GM21423 (cell line): ENCODE measurements around the gene PTPN3.
"Not testable (repeated sequence)": the region's sequence is repeated elsewhere in the genome, so short reads cannot be mapped to it uniquely, and the experiment has no call there.

Source experiments
- ATAC-seq: cut with Tn5 transposase; IDR thresholded peaks from one replicate; pipeline ENCODE4 v1.9.1; 2021; ENCODE audit warnings: mild to moderate bottlenecking, moderate library complexity; ENCODE audit not compliant: unreplicated experiment

The PTPN3 gene

GRCh38 chr9:109401990-109402318 lies 96.2 kb downstream of the PTPN3 start:
- ATAC-seq = no peak

GRCh38 chr9:109401169-109401989 lies 96.7 kb downstream of the PTPN3 start:
- no peak for ATAC-seq

GRCh38 chr9:109399258-109399767 lies 98.8 kb downstream of the PTPN3 start:
- peak; percentile 75 for ATAC-seq

- no peak for ATAC-seq
Observed at GRCh38 chr9:109391176-109391575, 106.9 kb downstream of the PTPN3 start.

GRCh38 chr9:109387856-109388255 lies 110.3 kb downstream of the PTPN3 start:
- ATAC-seq = no peak

- no peak for ATAC-seq
Observed at GRCh38 chr9:109387206-109387605, 110.9 kb downstream of the PTPN3 start.

GRCh38 chr9:109385499-109385898 lies 112.6 kb downstream of the PTPN3 start:
- ATAC-seq = no peak

GRCh38 chr9:109383947-109384346 lies 114.2 kb downstream of the PTPN3 start:
- ATAC-seq = no peak

- no peak for ATAC-seq
Observed at GRCh38 chr9:109383356-109383755, 114.8 kb downstream of the PTPN3 start.

- ATAC-seq = no peak
Observed at GRCh38 chr9:109382585-109382984, 115.5 kb downstream of the PTPN3 start.

- no peak for ATAC-seq
Observed at GRCh38 chr9:109382182-109382581, 115.9 kb downstream of the PTPN3 start.

GRCh38 chr9:109381011-109381729 lies 116.9 kb downstream of the PTPN3 start:
- peak; percentile 52 for ATAC-seq

- ATAC-seq = no peak
Observed at GRCh38 chr9:109379513-109379912, 118.6 kb downstream of the PTPN3 start.

GRCh38 chr9:109378316-109378715 lies 119.8 kb downstream of the PTPN3 start:
- ATAC-seq = no peak

GRCh38 chr9:109372246-109372645 lies 125.9 kb downstream of the PTPN3 start:
- no peak for ATAC-seq

- no peak for ATAC-seq
Observed at GRCh38 chr9:109371374-109371773, 126.7 kb downstream of the PTPN3 start.

GRCh38 chr9:109369285-109369684 lies 128.8 kb downstream of the PTPN3 start:
- ATAC-seq = no peak

GRCh38 chr9:109360771-109361170 lies 137.3 kb downstream of the PTPN3 start:
- no peak for ATAC-seq

- ATAC-seq = not testable (repeated sequence)
Observed at GRCh38 chr9:109358968-109359603, 139.0 kb downstream of the PTPN3 start.

- ATAC-seq = no peak
Observed at GRCh38 chr9:109355564-109356297, 142.4 kb downstream of the PTPN3 start.

- no peak for ATAC-seq
Observed at GRCh38 chr9:109354190-109354589, 143.9 kb downstream of the PTPN3 start.
